Stimulated activated CD4-positive, alpha-beta T cell treated with anti-CD3 and anti-CD28 coated beads, Interleukin-4, amount 100 ng/mL, for 24 hours (primary cell): Measurements from ENCODE around the gene OMP.

ENCODE experiments used
- DNase-seq: peaks from one replicate; pipeline ENCODE4 v3.0.0-alpha.2; 2020

OMP gene

DNA sequence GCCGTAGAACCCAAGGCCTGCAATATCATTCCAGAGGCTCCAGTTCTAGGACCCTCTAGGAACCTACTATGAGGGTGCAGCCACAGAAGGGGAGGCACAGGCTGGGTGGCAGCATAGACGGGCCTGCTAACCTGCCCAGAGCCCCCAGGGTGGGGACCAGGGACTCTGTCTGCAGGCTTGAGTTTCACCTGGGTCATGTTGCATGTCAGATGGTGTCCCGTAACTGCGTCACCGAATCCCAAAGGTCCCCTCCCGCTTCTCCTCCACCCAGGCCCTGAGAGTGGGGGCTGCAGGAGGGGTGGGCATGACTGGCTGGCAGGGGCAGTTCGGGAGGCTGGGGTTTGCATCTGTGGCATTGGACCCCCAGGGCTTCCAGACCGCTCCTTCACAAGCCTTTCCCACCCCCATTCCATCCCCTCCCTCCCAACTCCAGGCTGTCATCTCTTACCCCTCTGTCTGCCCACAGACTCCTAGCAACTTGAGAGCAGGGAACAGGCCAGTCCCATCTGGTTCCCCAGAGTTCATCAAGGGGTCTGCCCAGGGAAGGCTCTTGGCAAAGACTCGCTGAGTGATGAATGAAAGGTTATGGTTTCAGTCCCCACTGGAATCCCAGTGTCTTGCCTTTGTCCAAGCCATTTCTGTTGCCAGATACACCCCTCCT lies 41.7 kb downstream of the OMP start:
- no peak for DNase-seq

DNA sequence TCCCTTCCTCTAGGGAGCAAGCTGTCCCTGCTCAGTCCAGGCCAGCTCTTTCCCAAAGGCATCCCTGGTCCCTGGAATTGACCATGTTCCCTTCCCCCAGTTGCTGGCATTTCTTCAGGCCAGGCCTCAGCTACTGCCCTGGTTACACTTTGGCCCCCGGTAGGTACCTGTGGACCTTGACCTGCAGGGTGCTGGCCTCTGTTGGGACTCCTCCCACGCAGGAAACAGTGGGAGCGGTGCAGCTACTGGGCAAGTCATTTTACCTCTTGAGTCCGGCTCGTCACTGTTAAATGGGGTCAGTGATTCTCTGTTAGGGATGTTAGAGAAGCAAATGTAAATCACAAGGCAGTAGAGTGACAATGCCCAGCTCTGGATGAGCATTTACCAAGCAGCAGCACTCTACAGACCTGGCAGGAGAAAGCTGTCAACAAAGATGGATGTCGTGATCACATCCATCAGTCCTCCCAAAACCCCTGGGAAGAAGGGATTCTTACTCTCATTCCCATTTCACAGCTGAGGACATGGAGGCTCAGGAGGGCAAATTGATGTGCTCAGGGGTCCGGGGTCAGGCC lies 42.3 kb downstream of the OMP start:
- no peak for DNase-seq

DNA sequence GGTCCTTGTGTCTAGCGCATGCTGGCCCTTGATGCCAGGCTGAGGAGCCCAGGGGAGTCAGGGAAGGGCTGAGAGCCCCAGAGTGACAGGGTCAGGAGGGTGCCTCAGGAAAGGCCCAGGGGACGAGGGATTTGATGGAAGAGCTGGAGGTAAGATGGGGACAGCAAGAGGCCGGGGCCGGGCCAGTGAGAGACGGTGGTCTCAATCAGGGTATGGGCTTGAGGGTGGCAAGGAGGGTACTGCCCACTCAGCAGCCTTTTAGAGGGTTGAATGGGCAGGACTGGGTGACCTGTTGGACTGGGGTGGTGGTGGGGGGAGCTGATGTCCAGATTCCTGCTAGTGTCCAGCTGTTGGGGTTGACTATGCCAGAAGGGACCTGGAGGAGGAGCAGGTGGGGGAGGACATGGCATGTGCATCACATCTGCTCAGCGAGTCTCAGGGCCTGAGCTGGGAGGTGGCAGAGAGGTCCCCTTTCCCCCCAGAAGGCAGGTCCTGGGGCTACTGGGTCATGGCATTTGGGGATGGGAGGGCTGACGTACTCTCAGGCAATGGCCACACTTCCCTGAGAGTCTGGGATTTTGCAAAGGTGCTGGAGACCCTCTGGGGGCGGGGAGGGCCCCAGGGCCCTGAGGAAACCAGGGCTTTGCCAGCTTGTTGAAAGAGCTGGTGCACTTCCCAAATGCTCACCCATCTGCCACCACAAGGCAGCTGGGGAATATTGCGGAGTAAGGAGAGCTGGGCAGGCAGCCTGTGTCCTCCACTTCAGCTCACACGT lies 43.8 kb downstream of the OMP start:
- no peak for DNase-seq

DNA sequence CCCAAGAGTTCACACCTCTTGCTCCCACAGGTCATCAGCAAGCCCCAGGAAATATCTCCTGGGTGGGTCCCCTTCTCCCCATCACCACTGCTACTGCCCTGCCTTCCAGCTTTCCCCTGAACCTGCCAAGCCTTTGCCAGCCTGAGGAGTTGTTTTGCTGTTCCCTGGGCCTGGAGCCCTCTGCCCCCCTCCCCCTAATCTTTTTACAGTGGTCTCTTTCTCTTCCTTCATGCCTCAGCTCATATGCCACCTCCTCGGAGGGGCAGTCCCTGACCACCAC lies 44.3 kb downstream of the OMP start:
- no peak for DNase-seq

DNA sequence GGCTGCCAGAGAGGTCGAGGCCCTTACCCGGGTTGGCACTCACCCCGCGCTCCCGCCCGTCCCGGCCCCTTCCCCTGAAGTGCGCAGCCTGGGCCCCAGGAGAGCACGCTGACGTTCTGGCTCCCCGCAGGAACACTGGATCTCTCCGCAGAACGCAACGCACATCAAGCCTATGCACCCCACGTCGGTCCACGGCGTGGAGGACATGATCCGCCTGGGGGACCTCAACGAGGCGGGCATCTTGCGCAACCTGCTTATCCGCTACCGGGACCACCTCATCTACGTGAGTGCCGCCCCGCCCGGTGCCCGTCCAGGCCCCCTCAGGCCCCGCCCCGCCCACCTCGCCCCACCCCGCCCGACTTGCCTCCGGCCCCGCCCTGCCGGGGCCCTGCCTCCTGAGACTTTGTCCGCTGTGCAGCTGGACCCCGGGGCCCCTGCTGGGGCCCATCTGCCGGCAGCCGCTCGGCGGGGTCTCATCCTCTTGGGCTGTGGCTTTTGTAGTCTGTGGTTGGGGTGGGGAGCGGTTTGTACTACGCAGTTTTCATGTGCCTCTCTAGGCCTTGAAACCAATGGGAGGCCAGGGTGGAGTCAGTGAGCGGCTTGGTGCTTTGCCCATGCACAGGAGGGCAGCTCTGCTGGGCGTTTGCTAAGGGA lies 45.2 kb downstream of the OMP start:
- no peak for DNase-seq

DNA sequence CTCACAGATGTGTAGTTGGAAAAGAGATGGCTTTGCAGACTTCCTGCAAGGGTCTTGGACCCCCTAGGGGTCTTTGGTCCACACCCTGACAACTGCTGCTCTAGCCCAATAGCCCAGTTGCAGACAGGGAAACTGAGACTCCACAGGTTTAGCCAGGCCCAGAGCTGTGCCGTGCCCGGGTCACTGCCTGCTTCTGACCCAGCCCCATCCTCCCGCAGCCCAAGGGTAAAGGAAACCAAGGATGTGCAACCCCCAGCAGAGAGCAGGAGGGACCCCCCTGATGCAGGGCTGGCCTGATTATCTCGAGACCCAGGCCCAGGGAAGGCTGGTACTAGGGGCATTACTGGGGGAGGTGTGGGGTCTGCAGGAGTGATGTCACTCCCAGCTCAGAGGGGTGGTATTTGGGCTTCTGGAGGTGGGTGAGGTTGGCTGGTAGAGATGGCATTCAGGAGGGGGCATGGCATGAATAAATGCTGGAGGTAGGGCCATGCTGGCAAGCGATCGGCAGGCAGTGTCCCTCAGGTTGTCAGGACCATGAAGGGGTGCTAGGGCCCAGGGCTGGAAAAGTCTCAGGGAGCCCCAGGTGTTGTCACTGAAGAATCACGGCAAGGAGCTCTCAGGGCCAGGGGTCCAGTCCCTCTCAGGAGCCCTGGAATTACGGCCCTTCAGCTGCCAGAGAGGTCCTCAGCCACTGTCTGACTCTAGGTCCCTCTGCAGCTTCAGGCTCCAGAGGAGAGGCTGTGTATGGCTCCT lies 46.5 kb downstream of the OMP start:
- DNase-seq = no peak

DNA sequence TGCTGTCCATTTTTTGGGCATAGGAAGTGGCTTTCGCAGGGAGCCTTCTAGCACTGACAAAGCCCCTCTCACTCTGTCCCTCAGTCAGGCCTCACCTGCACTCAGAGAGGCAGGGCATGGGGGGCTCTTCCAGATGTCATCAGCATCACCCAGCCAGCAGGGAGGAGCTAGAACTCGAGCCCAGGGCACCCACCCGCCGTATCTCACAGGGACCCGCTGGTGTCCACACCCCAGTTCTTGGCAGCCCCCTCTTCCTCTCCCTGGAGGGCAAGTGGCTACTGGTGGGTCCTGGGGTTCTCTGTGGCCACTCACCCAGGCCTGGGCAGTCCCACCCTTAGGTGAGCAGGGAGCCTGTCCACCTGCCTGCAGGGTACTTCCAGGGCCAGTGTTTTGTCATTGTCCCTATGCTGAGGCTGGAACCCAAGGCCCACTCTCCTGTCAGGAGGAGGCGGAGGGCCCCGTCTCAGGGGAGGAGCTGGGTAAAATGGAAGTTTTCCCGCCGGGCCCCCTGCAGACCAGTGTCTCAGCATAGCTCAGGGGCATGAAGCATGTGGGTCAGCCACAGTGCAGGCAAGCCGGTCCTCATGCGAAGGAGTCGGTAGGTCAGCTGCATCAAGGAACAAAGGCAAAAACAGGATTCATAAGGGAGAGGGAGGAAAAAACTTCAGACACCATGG lies 47.2 kb downstream of the OMP start:
- no peak for DNase-seq

DNA sequence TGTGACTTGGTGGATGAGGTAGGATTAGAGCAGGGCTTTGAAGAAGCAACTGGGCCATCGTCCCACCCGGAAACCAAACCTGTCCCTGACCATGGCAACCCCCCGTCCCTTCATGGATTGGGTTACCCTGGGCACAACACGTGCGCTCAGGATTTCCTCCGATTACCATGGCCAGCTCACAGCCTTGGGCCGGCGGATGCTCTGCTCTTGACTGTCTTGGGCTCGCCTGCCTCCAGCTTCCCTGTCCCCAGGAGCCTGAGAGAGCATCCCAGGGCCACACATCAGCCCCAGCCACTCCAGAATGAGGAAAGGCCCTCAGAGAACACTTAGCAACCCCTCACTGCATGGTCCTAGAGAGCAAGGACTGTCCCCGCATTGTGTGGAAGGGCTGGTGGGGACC lies 48.2 kb downstream of the OMP start:
- no peak for DNase-seq

DNA sequence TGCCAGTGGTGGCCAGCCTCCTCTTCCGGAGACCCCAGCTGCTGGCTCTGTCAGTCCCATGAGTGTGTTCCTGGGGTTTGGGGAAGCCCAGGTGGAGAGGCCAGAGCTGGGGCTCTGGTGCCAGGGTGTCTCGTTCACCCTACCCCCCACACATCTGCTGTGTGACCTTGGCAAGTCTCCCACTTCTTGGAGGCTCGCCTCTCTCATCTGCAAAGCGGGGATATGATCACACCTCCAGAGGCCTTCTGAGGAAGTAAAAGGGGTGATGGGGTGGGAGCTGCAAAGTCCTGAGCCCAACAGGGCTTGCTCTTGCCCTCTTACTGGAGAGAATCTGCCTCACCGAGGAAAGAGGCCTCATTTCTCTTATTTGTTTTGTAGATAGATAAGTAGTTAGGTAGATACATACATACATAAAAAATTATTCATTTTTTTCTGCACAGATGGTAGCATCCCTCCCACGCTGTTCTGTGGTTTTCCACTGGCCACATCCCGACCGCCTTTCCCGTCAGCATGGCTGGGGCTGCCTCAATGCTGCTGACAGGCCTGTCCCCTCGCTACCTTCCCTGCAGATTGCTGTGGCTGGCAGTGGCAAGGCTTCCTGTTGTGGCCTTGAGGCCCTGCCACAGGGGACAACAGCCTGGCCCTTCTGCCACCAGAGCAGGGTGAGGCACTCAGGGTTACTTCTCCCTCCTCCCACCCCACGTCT lies 49.3 kb downstream of the OMP start:
- peak; percentile 55 for DNase-seq

DNA sequence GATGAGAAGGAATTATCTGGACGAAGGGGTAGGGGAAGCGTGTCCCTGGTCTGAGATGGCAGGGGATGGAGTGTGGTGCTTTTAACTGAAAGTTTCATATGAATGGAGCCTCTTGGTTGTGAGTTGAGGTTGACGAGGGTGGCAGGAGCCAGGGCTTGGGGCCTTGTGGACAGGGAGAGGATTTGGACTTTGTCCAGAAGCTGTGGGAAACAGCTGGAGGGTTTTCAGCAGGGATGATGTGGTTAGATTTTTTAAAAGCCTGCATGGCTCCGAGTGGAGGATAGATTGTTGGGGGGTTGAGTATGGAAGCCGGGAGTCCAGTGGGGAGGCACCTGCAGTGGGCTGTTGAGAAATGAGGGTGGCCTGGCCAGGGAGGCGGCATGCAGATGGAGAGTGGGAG lies 50.2 kb downstream of the OMP start:
- DNase-seq = no peak
